Right hindlimb (tissue), 1 donor: ENCODE data around the gene ZNF784.
A peak's percentile ranks its signal among the peaks of the same experiment; 100 is the strongest.

ENCODE experiments used
- DNase-seq: peaks from one replicate; pipeline ENCODE4 v3.0.0-alpha.2; 2018

ZNF784 gene, protein sequence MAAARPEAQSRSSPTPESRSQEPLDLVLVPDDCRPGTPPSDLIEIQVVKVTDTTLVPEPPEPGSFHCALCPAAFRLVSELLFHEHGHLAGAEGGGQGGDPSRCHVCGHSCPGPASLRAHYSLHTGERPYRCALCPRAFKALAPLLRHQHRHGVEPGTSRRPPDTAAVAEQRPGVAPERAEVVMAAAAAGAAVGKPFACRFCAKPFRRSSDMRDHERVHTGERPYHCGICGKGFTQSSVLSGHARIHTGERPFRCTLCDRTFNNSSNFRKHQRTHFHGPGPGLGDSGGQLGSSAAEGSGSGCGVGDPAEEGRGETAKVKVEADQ

DNA sequence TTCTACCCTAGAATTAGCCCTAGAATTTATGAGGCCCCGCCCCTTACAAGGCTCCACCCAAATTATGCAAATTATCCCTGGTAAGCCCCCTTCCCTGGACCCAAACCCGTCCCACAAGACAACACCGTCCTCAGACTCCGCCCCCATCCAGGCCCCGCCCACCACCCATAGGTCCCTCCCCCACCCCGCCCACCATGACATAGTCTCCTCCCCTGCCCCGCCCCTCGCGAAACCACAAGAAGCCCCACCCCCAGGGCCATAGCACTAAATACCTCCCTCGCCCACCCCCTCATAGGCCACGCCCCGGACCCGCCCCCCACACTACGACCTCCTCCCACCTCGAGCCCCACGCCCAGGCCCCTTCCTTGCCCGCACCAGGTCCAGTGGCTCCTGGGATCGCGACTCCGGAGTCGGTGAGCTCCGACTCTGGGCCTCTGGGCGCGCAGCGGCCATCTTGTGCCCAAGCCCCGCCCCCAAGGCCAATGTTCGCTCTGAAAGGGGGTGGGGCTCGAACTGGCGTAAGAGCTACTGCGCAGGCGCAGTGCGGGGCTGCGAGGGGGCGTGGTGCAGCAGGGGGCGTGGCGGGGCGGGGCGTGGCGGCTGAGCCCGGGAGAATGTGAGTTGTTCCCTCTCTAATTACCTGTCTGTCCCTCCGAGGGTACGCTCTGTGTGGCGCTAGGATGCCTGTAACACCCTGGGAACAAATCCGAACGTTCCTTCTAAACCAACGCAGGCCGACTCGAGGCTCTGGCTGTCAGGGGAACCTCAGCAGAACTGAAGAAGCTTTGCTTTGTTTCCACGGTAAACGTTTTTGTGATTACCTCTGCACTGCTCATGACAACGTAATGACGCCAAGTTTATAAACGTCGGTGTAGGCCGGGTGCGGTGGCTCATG lies at the start of gene ZNF784:
Gene ZNF784 (minus strand): TSS at position 458 of the 895 bp plus-strand sequence. CDS start 5 bp downstream, at position 453.
- peak; percentile 95 for DNase-seq

DNA sequence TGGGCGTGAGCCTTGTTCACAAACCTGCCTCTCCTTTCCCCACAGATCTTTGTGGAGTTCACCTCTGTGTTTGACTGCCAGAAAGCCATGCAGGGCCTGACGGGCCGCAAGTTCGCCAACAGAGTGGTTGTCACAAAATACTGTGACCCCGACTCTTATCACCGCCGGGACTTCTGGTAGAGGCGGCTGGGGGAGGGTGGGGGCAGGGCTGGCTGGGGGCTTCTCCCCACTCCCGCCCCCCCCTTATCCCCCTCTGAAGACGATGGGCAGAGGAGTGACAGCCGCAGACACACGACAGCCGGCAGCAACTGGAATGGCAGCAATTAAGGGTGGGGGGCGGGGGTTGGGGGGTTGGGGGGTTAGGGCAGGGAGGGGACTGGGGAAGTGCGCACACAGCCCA lies 49.5 kb upstream of the ZNF784 start:
- no peak for DNase-seq

DNA sequence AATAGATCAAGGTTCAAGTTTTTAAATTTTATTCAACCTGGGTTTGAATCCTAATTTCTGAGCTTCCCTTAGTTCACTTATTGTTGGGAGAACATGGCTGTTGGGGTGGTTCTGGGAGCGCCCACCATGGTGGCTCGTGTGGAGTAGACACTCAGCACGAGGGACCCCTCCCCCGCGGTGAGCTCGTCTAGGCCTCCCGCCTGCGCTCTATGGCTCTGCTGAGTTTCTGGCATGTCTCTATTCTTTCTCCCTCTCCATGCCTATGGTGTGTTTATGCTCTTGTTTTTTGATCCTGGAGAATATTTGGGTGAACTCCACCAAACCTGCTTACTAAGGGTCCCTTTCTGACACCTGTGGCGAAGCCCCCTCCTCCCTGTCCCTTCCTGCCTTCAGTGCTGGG lies 49.1 kb upstream of the ZNF784 start:
- DNase-seq, result no peak

DNA sequence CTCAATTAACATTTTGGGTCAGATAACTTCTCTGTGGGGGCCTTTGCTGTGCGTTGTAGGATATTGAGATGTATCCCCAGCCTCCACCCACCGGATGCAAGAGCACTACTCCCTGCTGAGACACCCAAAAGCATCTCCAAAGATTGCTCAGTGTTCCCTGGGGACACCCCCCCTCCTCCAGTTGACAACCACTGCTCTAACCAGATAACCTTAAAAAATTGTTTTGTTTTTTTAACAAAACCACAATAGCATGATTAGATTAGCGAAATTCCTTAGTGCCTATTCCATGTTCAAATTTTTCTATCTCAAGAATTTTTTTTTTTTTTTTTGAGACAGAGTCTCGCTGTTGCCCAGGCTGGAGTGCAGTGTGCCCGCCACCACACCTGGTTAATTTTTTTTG lies 48.1 kb upstream of the ZNF784 start:
- DNase-seq, result no peak

DNA sequence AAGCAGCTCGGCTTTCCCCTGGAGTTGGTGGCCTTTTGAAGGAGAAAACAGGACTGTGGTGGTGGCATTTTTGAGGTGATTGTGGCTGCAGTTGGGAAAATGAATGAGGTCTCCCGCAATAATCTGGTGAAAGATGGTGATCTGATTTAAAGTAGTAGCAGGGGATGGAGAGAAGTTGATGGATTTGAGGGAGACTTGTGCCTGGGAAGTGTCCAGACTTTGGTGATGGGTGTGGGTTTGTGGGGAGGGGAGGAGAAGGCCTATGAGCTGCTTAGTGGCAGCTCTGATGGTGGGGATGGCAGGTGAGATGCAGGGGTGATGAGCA lies 46.6 kb upstream of the ZNF784 start:
- no peak for DNase-seq

DNA sequence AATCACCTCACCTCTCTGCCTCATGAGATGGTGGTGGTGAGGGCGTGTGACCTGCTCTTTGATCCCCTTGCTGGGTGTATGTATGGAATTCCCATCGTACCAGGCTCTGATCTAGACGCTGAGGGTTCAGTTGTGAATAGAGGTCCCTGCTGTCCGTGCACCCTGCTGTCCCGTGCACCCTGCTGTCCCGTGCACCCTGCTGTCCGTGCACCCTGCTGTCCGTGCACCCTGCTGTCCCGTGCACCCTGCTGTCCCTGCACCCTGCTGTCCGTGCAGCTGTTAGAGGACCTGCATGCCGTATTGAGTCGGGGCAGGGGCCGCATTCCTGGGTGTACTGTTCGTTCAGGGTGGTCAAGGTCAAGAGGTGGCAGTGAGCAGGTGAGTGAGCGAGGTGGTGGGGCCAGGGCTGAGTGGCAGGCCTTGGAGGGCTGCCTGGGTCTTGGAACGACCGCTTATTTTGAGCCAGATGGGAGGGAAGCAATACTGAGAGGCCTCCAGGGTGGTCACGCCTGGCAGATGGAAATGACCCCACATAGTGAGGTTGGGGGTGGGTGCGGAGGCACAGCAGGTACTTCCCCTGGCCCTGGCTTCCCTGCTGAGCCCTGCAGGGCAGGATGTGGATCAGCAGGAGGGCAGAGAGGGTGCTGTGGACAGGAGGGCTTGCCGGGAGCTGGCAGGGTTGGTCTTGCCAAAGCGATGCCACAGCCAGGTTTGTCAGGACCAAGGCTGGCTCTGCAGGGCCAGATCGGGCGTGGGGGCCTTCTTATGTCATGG lies 46.1 kb upstream of the ZNF784 start:
- no peak for DNase-seq

DNA sequence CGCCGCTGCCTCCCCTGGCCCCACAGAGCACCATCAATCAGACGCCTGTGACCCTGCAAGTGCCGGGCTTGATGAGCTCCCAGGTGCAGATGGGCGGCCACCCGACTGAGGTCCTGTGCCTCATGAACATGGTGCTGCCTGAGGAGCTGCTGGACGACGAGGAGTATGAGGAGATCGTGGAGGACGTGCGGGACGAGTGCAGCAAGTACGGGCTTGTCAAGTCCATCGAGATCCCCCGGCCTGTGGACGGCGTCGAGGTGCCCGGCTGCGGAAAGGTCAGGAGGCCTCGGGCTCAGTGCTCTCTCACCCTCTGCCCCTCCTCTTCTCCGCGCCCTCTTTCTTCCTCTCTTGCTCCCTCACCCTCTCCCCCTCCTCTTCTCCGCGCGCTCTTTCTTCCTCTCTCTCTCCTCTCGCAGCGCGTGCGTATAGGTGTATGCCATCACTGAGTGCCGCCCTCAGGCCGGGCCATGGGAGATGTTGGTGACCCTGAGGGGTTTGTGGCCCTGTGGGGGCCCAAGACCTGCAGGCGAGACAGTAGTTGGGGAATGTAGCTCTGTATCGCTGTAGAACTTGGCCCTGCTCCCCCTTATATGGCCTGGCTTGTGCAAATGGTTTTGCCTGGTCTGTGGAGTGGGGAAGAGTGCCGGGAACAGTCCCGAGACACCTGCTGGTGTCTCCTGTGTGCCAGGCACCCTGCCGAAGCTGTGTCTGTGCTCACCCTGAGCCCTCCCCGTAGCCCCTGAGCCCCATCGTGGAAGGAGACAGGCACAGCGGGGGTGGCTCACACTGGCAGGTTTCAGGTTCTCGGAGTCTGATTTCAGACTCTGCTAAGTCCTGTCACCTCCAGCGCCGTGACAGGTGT lies 45.3 kb upstream of the ZNF784 start:
- no peak for DNase-seq

DNA sequence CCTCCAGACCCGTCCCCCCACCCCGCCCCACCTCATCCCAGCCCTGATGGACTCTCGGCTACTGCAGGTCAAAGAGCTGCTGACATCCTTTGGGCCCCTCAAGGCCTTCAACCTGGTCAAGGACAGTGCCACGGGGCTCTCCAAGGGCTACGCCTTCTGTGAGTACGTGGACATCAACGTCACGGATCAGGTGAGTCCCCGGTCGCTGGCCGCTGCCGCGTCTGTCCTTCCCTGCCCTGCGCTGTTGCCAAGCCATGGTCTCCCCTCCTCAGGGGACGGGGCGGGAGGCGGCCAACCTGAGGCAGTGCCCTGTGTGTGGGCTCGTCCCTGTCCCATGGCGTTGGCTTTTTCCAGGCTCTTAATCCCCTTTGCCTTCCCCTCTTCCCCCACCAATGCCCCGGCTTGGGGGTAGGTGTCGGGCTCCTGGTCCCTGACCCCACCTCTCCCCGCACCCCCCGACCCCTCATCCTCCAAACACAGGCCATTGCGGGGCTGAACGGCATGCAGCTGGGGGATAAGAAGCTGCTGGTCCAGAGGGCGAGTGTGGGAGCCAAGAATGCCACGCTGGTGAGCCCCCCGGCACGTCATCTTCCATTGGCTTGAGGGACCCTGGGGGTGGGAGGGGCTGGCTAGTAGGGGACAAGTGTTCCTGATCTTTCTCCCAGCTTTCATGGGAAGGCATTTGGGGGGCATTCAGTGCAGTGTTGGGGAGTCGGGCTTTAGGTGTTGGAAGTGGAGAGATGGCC lies 44.4 kb upstream of the ZNF784 start:
- no peak for DNase-seq

DNA sequence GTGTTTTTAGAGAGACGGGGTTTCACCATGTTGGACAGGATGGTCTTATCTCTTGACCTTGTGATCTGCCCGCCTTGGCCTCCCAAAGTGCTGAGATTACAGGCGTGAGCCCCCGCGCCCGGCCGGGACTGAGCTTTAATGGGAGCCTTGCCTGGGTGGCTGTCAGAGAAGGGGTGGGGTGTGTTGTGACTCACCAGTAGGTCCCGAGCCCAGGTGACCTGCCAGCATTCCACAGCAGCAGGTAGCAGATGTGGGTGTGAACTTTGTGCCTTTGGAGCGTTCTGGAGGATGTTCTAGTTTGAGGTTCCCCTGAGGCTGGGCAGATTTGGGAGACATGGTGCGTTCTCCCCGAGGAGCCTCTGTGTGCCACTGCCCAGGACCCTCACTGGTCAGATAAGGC lies 43.6 kb upstream of the ZNF784 start:
- no peak for DNase-seq

DNA sequence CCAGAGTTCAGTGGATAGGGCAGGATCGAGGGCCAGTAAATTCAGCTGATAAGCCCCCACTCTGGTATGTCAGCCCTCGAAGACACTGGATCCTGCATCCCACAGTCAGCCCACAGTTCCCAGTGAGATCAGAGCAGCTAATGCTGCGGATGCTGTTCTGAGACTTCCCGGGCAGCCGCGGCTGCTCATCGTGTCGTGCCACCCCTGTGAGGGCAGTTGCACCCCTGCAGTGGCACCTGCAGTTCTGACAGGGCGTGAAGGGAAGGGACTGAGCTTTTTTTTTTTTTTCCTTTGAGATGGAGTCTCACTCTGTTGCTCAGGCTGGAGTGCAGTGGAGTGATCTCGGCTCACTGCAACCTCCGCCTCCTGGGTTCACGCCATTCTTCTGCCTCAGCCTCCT lies 43.1 kb upstream of the ZNF784 start:
- DNase-seq, result no peak

DNA sequence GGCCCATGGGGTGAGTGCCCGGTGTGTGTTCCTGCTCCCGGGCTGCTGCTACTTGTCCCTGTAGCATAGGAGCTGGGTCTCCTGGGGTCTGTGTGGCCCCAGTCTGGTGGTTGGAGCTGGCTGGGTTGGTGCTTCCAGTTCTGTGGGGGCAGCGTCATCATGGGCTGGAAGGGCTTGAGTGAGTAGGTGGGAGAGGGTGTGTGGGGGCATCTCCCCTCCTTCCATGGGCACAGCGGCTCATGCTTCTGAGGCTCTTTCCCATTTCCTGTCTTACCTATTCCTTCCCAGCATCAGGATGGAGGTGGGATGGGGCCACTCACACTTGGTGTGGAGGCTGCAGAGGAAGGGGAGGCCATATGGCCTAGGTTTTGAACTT lies 42.6 kb upstream of the ZNF784 start:
- no peak for DNase-seq

DNA sequence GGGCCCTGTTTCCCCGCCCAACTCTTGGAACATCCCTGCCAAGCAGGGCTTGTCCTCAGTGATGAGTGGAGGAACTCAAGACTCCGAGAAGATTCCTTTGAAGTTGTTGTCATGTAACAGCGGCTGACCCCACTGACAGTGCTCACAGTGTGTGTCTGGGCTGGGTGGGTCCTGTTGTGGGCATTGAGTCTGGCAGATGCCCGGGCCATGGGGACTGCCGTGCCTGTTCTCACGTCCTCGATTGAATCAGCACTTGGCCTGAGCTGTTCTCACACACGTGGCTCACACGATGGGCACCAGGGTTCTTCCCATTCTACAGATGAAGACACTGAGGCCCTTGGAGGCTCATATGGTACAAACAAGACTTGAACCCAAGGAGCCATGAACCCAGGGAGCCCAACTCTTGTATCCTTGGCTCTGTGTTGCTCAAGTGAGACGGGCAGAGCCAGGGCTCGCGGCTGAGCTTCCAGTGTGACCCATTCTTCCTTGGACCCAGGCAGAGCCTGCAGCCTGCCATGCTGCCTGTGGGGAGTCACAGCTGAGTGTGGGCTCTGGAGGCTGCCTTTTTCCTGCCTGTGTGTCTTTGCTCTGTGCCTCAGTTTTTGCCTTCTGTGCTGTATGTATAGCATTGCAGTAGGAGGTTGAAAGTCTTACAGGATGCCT lies 42.1 kb upstream of the ZNF784 start:
- no peak for DNase-seq

DNA sequence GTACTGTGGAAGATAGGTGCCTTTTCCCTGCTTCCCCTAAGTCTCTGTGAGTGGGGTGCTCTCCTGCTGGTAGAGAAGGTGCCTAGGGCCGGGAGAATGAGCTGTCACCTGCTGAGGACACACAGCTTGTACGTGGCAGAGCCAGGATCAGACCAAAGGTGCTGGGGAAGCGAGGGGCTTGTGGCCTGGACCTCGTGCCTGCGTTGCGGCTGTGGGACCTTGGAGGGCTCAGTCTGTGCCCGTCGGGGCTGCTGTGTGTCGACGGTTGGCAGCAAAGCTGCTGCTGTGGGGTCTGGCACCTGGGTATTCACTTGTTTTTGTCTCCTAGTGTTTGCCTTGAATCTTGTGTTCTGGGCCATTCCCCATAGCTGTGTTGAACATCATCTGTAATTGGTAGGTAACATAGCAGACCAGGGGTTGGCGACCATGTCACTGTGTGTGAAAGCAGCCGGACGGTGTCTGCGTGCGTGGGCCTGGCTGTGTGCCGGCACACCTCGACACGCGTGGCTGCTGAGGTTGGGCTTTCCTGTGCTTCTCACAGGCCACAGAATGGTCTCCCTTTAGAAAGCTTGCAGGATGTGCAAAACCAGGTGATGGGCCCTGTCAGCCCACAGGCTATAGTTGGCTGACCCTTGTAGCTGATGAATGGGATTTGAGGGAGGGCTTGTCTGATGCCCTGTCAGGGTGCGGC lies 39.6 kb upstream of the ZNF784 start:
- no peak for DNase-seq

DNA sequence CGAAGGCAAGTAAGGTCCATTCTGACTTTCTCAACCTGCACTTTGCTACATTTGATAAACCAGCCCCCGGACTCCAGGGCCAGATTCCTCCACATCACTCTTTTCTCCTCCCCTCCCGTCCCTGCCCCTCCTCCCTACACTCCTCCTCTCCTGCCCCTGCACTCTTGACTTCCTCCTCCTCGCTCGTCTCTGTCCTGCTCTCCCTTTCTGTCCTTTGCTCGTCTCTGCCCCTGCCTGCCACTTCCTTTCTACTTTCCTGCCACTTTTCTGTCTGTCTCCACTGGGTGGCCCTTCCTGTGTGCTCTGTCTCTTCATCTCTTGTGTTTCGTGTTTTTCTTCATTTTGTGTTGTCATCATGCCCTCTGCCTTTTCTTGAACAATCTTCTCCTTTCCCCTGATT lies 37.5 kb upstream of the ZNF784 start:
- DNase-seq, result no peak

DNA sequence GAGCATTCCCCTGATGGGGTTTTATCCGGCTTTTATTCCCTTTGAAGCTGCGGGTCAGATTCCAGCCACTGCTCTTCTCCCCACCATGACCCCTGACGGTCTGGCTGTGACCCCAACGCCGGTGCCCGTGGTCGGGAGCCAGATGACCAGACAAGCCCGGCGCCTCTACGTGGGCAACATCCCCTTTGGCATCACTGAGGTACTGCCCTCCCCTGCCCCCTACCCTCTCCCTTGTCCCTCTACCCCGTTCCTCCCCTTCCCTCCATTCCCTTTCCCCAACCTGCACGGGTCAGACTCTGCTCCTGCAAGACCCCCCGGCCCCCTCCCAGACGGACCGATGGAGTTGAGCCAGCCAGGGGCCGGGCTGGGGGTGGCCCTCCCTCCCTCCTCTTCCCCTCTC lies 36.6 kb upstream of the ZNF784 start:
- no peak for DNase-seq

DNA sequence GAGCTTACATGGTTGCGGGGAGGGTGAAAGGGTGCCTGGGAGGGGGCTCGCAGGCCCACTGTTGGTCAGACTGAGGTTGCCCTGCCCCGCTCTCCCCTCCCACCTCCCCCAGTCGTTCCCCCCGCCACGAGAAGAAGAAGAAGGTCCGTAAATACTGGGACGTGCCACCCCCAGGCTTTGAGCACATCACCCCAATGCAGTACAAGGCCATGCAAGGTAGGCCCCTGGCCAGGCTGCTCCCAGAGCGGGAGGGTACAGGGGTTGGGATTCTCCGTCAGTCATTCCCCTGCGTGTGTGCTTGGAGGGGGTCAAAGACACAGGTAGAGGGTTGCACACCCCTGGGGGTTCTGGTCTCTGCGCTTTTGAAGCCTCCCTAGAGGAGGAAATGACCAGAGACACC lies 36.0 kb upstream of the ZNF784 start:
- DNase-seq, result no peak

DNA sequence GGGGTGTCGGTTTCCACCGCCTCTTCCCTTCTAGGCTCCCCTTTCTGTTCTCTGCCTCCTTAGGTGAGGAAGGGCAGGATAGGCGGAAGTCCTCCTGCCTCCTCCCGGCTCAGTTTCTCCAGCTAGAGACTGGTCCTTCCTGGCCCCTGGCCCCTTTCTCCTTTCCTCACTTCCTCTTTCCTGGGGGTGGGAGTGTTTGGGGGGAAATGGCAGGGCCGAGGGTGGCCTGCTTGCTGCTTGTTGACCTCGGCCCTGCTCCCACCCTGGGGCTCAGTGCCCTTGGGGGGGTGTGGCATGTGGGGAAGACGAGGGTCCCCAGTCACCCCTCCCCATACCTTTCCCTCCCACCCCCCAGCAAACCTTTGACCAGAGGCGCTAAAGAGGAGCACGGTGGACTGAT lies 35.5 kb upstream of the ZNF784 start:
- DNase-seq, result no peak

DNA sequence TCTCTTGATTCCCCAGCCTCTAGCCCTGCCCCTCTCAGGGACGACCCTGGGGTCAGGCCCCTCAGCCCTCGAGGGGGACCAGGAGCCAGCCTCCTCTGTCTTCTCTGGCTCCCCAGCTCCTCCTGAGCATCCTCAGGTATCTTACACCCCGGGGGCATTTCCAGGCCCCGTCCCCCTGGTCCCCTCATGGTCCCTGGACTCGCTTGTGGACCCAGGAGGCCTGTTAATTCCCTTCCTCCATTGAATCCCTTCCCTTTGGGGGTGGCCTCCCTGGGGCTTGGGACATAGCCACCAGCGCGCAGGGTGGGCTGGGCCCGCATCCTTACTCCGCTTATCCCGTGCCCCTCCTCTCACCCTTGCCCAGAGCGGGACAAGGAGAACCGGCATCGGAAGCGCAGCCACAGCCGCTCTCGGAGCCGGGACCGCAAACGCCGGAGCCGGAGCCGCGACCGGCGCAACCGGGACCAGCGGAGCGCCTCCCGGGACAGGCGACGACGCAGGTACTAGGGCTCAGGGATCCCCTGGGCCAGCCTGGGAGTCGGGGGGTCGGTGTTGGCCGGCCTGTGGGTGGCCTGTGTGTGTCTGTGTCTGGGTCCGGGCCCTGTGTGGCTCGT lies 34.6 kb upstream of the ZNF784 start:
- DNase-seq, result no peak

DNA sequence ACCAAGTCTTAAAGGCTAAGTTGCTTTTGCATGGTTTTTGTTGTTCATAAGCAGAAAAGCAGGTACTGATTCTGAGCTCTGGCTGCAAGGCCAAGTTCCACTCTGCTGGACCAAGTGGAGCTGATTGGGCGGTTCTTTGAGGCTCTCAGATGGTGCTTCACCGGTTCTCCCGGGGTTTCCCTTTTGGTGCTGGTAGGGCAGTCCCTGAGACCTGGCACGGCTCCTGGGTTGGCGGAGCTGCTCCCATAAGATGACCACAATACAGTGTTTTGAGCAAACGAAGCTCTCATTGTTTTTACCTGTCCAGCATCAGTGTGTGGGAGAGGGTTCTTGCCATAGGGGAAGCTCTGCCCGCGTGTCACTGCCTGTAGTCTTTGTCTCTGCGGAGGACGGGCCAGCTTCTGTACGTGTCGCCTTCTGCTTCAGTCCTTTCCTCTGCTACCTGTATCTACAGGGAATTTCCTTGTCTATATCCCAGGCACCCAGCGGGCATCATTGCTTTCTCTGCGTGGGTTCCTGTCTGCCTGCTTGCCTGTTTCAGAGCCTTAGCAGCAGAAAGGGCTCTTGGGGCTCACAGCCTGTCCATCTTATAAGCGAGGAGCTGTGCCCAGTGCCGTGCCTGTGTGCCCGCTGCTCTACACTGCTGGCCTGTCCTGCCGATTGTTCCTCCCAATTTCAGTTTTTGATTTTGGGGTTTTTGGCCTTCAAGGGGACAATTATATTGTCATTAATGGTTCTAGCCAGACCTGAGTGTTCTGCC lies 32.8 kb upstream of the ZNF784 start:
- DNase-seq, result no peak

DNA sequence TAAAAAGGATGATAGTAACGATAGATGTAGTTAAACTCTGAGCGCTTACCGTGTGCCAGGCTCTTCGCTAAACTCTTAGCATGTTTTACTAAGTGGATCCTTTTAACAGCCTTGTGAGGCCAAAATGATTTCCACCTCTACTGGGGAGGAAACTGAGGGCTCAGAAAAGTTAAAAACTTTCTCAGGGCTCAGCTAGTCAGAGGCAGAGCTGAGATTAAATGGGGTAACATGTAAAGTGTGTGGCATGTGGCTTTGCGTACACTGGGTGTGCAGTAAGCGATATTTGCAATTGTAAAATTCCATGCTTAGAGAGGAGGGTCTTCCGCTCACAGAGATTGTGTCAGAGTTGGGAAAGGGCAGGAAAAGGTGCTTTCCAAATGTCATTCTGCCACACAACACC lies 32.2 kb upstream of the ZNF784 start:
- DNase-seq, result no peak
